ENCODE measurements around the gene GJB6.
"Not testable (repeated sequence)": the region's sequence is repeated elsewhere in the genome, so short reads cannot be mapped to it uniquely, and the experiment has no call there.

GJB6 gene

DNA sequence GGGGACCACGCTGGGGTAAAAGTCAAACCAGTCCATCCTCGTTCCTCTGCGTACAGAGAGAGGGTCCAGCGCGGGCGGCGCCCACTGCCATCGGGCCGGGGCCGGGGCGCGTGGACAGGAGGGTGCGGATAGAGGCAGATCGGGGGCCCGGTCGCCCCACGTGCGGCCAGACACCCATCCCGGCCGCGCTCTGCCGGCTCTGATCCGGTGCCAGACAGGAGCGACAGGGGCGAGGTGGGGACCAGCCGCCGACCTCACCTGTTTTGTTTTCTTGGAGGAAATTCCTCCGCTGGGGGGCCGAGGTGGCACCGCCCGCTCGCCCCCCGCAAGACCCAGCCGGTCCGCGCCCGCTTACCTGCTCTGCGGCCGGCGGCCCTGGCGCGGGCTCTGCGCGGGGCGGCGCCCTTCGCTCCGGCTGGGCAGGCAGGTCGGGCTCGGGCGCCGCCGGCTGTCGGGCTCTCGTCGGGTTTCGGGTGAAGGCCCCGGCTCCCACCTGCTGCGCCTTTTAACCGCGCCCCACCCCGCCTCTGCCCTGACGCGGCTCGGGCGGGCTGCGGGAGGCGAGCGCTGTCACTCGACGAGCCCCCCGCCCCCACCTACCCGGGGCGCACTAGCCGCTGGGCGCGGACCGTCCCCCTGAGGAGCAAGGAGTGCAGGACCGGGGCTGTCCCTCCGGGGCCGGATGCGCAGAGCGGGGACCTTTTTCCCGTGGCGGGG is at the start of gene GJB6:
TSS of gene GJB6 (minus strand) at position 481 of the 717 bp plus-strand sequence. CDS start 8,839 bp downstream, outside the sequence.
- peak; percentile 69 for DNase-seq (ENCODE audit: low spot score)
- in situ Hi-C loops (cut with MboI; ENCODE audit: low pct_unique_long_range_greater_than_20kb, low sequenced_read_pairs, unreplicated experiment) = no loop called here
- TF ChIP-seq, protein P1, sequence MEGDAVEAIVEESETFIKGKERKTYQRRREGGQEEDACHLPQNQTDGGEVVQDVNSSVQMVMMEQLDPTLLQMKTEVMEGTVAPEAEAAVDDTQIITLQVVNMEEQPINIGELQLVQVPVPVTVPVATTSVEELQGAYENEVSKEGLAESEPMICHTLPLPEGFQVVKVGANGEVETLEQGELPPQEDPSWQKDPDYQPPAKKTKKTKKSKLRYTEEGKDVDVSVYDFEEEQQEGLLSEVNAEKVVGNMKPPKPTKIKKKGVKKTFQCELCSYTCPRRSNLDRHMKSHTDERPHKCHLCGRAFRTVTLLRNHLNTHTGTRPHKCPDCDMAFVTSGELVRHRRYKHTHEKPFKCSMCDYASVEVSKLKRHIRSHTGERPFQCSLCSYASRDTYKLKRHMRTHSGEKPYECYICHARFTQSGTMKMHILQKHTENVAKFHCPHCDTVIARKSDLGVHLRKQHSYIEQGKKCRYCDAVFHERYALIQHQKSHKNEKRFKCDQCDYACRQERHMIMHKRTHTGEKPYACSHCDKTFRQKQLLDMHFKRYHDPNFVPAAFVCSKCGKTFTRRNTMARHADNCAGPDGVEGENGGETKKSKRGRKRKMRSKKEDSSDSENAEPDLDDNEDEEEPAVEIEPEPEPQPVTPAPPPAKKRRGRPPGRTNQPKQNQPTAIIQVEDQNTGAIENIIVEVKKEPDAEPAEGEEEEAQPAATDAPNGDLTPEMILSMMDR (IDR thresholded peaks at IDR 0.05; ENCODE audit: extremely low read depth, insufficient read depth, missing control alignments) = no peak

DNA sequence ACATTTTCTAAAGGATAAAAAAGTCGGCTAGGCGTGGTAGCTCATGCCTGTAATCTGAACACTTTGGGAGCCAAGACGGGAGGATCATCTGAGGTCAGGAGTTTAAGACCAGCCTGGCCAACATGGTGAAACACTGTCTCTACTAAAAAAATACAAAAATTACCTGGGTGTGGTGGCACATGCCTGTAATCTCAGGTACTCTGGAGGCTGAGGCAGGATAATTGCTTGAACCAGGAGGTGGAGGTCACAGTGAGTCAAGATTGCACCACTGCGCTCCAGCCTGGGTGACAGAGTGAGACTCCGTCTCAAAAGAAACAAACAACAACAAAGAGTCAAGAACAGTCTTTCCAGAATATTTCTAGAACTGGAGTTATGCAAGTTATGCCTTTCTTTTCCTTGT is 44.8 kb upstream of the GJB6 start:
- DNase-seq (ENCODE audit: low spot score); in situ Hi-C loops (cut with MboI; ENCODE audit: low pct_unique_long_range_greater_than_20kb, low sequenced_read_pairs, unreplicated experiment): not testable (repeated sequence)

DNA sequence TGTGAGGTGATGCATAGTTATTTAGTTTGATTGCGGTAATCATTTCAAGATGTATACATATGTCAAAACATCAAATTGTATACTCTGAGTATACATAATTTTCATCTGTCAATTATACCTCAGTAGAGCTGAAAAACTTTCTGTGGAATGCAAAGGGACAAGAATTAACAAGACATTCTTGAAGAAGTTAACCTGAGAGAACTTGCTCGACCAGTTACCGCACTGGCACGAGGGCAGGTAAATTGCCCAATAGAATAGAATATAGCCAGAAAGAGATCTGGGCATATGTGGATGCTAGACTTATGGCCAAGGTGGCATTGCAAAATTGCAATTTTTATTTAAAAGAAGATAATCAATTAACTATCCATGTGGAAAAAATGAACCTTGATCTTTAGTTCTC is 42.3 kb upstream of the GJB6 start:
- DNase-seq (ENCODE audit: low spot score) = no peak
- TF ChIP-seq, protein P1 (IDR thresholded peaks at IDR 0.05; ENCODE audit: extremely low read depth, insufficient read depth, missing control alignments) = no peak
- in situ Hi-C loops (cut with MboI; ENCODE audit: low pct_unique_long_range_greater_than_20kb, low sequenced_read_pairs, unreplicated experiment) = no loop called here

DNA sequence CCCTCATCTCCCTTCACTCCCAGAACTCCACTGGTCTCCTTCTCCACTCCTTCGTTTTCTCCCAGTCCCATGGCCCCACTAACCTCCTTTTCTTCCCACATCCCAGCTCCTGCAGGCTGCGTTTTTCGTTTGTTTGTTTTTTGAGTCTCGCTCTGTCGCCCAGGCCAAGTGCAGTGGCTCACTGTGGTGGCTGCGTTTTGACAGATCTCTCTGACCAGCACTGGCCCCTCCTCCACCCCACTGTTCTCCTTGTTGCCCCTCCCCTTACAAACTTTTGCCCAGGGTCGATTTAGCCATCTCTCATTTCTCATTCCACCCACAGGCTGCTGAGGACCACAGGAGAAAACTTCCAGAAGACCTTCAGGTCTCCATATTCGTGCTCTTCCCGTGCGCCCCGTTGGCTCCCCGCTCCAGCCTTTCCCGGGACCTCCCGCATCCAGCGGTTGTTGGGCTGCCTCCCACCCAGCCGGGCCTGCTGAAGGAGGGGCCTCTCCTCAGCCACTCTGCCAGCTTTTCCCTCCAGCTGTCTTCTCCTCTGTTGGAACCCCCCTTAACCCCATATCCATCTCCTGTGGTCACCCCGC is 40.6 kb upstream of the GJB6 start:
- TF ChIP-seq, protein P1 (IDR thresholded peaks at IDR 0.05; ENCODE audit: extremely low read depth, insufficient read depth, missing control alignments) = no peak
- no peak for DNase-seq (ENCODE audit: low spot score)
- in situ Hi-C loops (cut with MboI; ENCODE audit: low pct_unique_long_range_greater_than_20kb, low sequenced_read_pairs, unreplicated experiment) = no loop called here

DNA sequence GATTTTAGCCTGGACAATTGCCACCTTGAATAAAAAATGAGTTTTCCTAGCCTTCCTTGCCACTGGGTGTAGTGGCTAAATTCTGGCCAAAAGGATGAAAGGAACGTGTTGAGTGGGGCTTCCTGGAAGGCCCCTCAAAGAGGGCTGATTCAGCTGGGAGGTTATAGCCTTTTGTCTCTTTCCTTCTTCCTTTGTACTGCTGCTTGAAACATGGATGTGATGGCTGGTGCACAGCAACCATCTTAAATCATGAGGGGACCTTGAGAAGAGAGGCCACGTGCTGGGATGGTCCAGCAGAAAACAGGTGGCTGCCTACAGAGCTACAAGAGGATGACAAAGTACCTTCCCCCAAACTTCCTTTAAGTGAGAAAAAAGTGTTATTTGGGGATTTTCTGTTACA is 40.0 kb upstream of the GJB6 start:
- TF ChIP-seq, protein P1 (IDR thresholded peaks at IDR 0.05; ENCODE audit: extremely low read depth, insufficient read depth, missing control alignments) = no peak

DNA sequence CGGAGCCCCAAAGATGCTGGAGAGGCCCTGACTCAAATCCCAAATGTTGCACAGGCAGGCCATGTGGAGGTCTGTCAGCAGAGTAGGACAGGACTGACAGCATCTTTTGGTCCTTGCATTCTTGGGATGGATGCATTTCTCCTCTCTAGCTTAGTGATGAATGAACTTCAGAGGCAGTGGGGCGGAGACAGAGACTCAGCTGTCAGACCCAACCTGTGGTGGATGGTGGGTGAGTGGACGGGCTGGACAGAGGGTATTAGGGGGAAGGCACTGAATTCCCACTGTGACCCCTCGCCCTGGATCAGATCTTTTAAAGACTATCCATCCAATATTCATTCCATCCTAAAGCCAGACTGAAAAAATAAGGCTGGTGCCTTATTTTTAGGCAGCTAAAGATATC is 39.3 kb upstream of the GJB6 start:
- no peak for DNase-seq (ENCODE audit: low spot score)
- in situ Hi-C loops (cut with MboI; ENCODE audit: low pct_unique_long_range_greater_than_20kb, low sequenced_read_pairs, unreplicated experiment) = no loop called here
- TF ChIP-seq, protein P1 (IDR thresholded peaks at IDR 0.05; ENCODE audit: extremely low read depth, insufficient read depth, missing control alignments) = no peak

More for the DNA sequence above, 40.0 kb upstream of the GJB6 start:
- in situ Hi-C loops (cut with MboI; ENCODE audit: low pct_unique_long_range_greater_than_20kb, low sequenced_read_pairs, unreplicated experiment) = no loop called here
- DNase-seq (ENCODE audit: low spot score) = no peak

DNA sequence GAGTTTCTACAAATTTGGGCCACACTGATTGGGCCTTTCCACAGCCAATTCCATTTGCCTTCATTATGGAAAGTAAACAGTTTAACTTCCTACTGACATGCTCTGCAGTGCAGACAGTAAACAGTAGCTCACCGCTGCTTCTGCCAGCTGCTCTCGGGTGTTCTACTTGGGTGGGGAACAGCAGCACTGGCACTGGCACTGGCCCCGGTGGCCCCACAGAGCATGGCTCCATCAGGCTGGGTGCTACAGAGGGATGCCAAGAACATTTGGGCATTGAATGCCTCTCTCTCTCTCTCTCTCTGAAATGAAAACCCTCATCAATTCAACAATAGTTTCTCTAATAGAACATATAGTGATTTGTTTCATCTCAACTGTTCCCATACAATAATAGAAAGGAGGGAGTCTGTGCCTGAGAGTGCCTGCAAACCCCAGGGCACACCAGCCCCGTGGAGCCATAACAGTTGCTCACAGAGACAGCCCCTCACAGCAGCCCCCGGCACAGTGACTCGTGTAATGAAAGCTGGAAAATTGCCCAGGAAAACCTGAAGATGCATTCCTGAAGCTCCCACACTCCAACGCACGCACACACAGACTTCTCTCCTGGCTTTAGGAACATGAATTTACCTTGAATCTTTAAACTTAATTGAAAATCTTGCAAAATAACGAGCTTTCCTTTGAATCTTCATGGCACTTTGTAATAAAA is 38.2 kb upstream of the GJB6 start:
- DNase-seq (ENCODE audit: low spot score) = no peak
- TF ChIP-seq, protein P1 (IDR thresholded peaks at IDR 0.05; ENCODE audit: extremely low read depth, insufficient read depth, missing control alignments) = no peak
- in situ Hi-C loops (cut with MboI; ENCODE audit: low pct_unique_long_range_greater_than_20kb, low sequenced_read_pairs, unreplicated experiment) = no loop called here
